ENCODE data around the gene VTCN1. TPM values are rescaled to one million over a fixed set of nuclear protein-coding genes. Genes with fewer than 3 reads are reported as not detected.
"Not testable (repeated sequence)": the region's sequence is repeated elsewhere in the genome, so short reads cannot be mapped to it uniquely, and the experiment has no call there.

Gene VTCN1
- total RNA-seq, 1 experiment from 2014 or later: 0.17 TPM

DNA sequence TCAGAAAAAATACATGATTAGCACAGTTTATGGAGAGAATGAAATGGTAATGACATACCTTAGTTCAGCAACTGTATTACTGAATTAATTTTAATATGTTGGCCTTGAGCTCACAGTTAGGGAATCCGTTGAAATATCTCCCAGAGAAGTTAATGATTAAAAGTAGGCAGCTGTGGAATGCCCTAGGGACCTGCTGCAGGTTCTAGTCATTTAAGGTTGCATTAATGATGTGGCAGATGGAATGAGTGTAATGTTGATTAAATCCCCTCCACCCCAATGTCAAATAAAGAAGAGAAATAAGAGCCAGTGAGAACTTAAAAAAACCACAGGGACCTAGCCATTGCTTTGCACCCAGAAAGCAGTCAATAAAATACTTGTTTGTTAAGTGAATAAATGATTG lies 48.8 kb downstream of the VTCN1 start:
- TF ChIP-seq CEBPB (IDR thresholded peaks at IDR 0.05; ENCODE audit: low read depth) (no peak), YY1 (IDR thresholded peaks at IDR 0.05; ENCODE audit: extremely low read depth, insufficient replicate concordance, low read depth, low read length) (no peak), POLR2AphosphoS5 (IDR thresholded peaks at IDR 0.05; ENCODE audit: low read depth, low read length) (no peak), EZH2 (IDR thresholded peaks at IDR 0.05) (no peak), CTCF (IDR thresholded peaks at IDR 0.05 in 2 of 3, conservative IDR thresholded peaks at IDR 0.05 in 1 of 3; ENCODE audit: borderline replicate concordance in 1 of 3, insufficient read depth in 1 of 3, low read depth in 2 of 3, low read length in 2 of 3) (no peak), ZFX (IDR thresholded peaks at IDR 0.05) (no peak), TCF7L2 (IDR thresholded peaks at IDR 0.05; ENCODE audit: borderline replicate concordance, extremely low read depth, insufficient read depth, insufficient read length) (no peak), EZH2phosphoT487 (IDR thresholded peaks at IDR 0.05; ENCODE audit: borderline replicate concordance) (no peak), CBX3 (IDR thresholded peaks at IDR 0.05; ENCODE audit: low read depth) (no peak), FOSL1 (IDR thresholded peaks at IDR 0.05; ENCODE audit: low read depth) (no peak), ELF1 (IDR thresholded peaks at IDR 0.05; ENCODE audit: borderline replicate concordance, low read depth) (no peak), ZNF274 (IDR thresholded peaks at IDR 0.05; ENCODE audit: low read depth, low read length) (no peak), EGR1 (IDR thresholded peaks at IDR 0.05; ENCODE audit: low read depth) (no peak), JUND (IDR thresholded peaks at IDR 0.05) (no peak)
- Histone ChIP-seq H3K79me2 (ENCODE audit: insufficient read depth, low read length) (no peaks in the 10 kb centered on the region), H2AFZ (ENCODE audit: low read depth, low read length, poor library complexity, severe bottlenecking) (no peak overlapping the region), H3K27ac (ENCODE audit: low read depth, low read length) (no peak overlapping the region), H4K20me1 (ENCODE audit: insufficient read depth) (no peaks in the 10 kb centered on the region), H3K27me3 (ENCODE audit: insufficient read depth, low read length) (no peaks in the 10 kb centered on the region), H3K4me3 (replicated peaks in 1 of 2; ENCODE audit: low read depth in 1 of 2, low read length in 2 of 2) (no peak overlapping the region), H3K4me1 (ENCODE audit: control insufficient read depth in 1 of 2, insufficient read depth in 2 of 2, low read length in 2 of 2) (no peaks in the 10 kb centered on the region), H3K36me3 (ENCODE audit: control insufficient read depth in 1 of 2, insufficient read depth in 2 of 2, low read length in 2 of 2) (no peaks in the 10 kb centered on the region), H3K9me3 (ENCODE audit: control insufficient read depth in 1 of 2, insufficient read depth in 1 of 2, low read depth in 1 of 2, low read length in 2 of 2) (no peaks in the 10 kb centered on the region), H3K9ac (ENCODE audit: low read length) (no peak overlapping the region), H3K4me2 (ENCODE audit: low read length) (no peak overlapping the region), H3K9me2 (ENCODE audit: insufficient read depth) (no peaks in the 10 kb centered on the region)
- no peak for ATAC-seq
- no TSS peak for BruUV-seq (replicated peaks)
- ChIA-PET RAD21 (ENCODE audit: low non-redundant PET in 1 of 2, low total read pairs in 2 of 2, uncharacterized antibody in 2 of 2, unreplicated experiment in 2 of 2) (no interaction called here), CTCF (no interaction called here), POLR2A (no interaction called here)
- intact Hi-C loops (cut with micrococcal nuclease): no loop called here
- no peak for DNase-seq (ENCODE audit: low read depth, low spot score)

GRCh38 chr1:117151305-117151704 lies 59.4 kb downstream of the VTCN1 start:
- POLR2A ChIA-PET; H3K27me3 ChIP-seq (ENCODE audit: insufficient read depth, low read length): not testable (repeated sequence)

More at GRCh38 chr1:117151305-117151704, 59.4 kb downstream of the VTCN1 start:
- H3K9me3 ChIP-seq (ENCODE audit: control insufficient read depth in 1 of 2, insufficient read depth in 1 of 2, low read depth in 1 of 2, low read length in 2 of 2); H3K27ac ChIP-seq (ENCODE audit: low read depth, low read length); ATAC-seq; BruUV-seq (replicated peaks); H3K36me3 ChIP-seq (ENCODE audit: control insufficient read depth in 1 of 2, insufficient read depth in 2 of 2, low read length in 2 of 2); DNase-seq (ENCODE audit: low read depth, low spot score); intact Hi-C loops (cut with micrococcal nuclease); RAD21 ChIA-PET (ENCODE audit: low non-redundant PET in 1 of 2, low total read pairs in 2 of 2, uncharacterized antibody in 2 of 2, unreplicated experiment in 2 of 2); H2AFZ ChIP-seq (ENCODE audit: low read depth, low read length, poor library complexity, severe bottlenecking); H3K9ac ChIP-seq (ENCODE audit: low read length); H3K4me2 ChIP-seq (ENCODE audit: low read length); H3K4me3 ChIP-seq (replicated peaks in 1 of 2; ENCODE audit: low read depth in 1 of 2, low read length in 2 of 2); H3K9me2 ChIP-seq (ENCODE audit: insufficient read depth); H3K79me2 ChIP-seq (ENCODE audit: insufficient read depth, low read length); H4K20me1 ChIP-seq (ENCODE audit: insufficient read depth); CTCF ChIA-PET: not testable (repeated sequence)
- peaks cover 14 to 16% of the 10 kb centered on the region in 2 experiments for H3K4me1 ChIP-seq (ENCODE audit: control insufficient read depth in 1 of 2, insufficient read depth in 2 of 2, low read length in 2 of 2)
